8988T (cell line): Measurements from ENCODE around the gene RAD51B.
"Not testable (repeated sequence)": the region's sequence is repeated elsewhere in the genome, so short reads cannot be mapped to it uniquely, and the experiment has no call there.

Experiments used
- DNase-seq: peaks from one replicate; pipeline ENCODE4 v3.0.0; 2011

Gene RAD51B

DNA sequence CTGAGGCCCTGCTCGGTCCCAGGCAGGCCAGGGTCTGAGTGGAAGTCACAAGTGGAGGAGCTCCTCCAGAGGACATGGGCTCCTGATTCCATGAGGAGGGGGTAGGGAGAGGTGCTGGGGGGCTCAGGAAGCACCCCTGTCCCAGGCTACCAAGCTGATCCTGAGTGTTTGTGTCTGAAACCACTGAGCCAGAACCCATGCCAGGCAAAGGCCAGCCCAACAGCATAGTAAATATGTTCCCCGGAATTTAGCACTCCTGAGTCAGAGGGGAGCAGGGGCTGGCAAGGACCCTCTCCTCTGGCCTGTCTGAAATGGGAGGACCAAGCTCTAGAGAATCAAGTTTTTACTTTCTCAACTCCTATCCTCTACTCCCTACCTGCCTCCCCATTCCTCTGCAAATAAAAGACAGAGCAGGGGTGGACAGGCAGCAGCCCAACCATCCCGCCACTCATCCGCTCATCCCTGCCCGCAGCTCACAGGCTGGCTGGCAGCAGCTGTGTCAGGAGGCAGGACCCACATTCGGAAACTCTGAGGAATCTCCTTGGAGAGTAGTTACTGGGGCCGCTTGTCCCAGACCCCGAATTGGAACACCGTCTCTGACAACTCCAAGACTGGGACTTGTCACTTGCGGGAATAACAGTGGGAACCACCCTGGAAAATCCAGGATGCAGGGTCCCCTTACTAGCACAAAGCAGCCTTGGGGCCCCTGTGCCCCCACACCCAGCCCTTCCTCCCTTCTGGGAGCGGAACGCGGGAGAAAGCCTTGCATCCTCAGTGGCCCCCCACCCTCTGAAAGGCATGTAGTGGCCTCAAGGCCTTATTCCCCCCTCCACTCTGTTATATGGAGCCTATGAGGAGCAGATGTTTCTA lies 870.7 kb downstream of the RAD51B start:
- no peak for DNase-seq

DNA sequence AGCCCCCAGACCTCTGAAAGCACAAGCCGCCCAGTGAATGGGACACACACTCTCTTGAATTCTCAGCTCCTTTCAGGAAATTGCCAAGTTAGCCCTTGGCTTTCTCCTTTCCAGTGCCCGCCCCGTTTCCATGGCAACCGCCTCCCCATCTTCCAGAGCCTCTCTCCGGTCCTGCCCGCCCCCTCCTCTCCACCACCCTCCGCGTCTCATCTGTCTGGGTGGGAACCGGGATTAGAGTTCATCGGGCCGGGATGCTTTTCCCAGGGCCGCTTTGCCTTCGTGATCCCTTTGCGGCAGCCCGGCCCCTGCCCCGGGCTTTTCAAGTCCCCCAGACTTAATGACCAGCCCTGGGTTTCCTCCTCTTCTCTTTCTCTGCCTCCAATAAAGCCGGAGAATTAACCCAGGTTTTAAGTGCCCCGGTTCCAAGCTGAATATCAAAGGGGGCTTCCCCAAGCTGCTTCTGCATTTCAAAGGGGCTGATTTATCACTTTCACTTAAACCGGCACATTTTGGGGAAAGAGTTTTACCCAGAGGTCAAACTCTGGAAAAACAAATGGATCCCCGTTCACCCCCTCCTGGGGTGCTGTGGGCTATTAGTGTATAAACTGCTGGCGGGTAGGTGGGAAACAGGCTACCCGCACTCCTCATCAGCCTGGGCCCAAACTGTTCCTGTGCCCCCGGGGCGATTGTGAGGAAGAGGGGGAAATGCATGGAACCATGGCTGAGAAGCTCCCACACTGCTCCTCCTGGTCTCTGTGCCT lies 871.6 kb downstream of the RAD51B start:
- DNase-seq = no peak

DNA sequence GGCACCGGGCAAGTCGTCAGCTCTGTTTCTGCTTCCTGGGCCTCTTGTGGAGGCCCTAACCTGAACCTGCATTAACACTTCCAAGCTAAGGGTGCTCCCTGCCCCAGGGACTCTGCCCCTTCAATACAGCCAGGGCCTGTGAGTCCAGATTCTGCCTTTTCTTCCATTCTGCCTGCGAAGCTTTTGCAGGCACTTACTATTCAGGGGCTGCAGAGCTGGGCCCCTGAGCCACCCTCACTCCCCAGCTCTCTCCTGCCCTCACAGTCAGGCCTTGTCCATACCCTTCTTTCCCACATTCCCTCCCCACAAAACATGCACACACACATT lies 872.2 kb downstream of the RAD51B start:
- no peak for DNase-seq

DNA sequence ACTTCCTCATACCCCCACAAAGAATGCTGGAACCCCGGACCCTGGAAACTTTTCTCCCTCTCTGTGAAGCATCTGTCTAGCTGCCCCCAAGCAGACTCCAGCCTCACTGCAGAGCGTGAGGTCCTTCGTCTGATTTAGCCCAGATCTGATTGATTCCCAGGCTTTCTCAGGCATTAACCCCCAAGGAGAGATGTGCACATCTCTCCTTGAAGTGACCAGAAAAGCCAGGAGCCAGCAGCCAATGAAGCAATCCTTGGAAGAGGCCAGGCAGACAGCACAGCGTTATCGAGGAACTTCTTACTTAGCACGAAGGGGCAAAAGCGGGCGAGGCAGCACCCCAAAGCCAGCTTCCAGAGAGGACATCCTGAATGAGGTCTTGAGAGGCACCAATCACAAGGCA lies 872.6 kb downstream of the RAD51B start:
- no peak for DNase-seq

DNA sequence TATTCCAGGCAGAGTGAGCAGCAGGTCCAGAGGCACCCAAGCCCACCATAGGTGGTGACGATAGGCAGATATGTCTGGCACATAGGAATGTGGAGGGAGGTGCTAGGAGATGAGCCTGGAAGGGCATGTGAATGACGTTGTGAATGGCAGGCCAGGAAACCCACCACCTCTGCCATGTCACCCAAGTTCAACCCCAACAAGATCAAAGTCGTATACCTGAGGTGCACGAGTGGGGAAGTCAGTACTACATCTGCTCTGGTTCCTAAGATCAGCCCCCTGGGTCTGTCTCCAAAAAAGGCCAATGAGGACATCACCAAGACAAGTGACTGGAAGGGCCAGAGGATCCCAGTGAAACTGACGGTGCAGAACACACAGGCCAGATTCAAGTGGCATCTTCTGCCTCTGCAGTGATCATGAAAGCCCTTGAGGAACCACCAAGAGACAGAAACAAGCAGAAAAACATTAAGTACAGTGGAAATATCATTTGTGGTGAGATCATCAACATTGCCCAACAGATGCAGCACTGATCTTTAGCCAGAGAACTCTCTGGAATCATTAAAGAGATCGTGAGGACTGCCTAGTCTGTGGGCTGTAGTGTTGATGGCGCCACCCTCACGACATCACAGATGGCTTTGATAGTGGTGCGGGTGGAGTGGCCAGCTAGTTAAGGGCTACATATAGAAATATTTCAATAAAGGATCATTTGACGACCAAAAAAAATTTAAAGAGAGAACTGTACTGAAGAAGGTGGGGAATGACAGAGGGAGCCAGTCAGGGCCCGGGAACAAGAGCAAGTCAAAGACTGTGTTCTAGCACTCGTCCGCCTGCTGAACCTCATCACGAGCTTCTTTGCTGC lies 873.6 kb downstream of the RAD51B start:
- DNase-seq = no peak

DNA sequence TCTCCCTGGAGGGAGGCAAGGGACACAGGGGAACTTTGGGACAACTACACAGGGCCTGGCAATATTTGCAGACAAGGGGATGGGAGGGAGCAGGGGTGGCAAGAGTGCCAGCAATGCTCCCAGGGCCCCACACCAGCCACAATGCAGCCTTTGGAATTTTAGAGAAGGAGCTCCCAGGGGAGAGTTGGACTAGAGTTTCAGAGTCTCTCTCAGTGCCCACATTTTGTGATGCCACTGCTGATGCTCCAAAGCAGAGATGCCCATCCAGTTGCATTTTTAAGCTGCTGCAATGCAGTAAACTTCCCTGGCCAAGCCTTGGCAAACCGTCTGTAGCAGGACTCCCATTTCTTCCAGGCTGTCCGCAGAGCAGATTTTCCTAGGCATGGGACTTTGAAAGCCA lies 874.3 kb downstream of the RAD51B start:
- DNase-seq = no peak

DNA sequence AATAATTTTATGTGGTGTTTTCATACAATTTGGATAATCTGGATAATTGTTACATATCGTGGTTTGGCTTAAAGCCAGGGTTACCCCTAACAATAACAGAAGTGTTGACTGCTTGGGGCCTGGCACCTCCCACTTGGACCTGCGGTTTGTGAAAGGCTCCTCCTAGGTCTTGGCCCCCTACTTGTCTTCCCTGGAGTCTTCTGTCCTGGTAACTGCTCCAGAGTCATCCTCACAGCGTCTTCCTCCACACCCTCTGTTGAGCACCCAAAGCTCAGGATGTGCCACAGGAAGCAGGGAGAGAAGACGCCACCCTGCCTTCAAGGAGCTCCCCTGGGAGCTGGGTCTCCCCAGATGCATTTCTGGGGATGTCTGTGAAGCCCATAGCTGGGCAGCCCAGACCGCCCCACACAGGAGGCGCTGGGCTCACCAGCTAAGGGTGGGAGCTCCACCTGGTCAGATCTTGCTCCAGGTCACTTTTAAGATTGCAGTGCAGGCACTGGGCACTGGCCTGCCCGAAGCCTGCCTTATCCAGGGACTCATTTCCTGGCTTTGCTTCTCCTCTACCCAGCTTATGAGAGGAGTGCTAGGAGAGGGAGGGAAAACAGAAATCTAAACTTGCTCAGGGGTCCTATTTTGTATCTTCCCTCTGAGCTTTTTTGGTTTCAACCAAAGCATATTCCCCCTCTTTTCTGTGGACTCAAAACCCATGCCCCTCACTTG lies 875.1 kb downstream of the RAD51B start:
- DNase-seq = no peak

DNA sequence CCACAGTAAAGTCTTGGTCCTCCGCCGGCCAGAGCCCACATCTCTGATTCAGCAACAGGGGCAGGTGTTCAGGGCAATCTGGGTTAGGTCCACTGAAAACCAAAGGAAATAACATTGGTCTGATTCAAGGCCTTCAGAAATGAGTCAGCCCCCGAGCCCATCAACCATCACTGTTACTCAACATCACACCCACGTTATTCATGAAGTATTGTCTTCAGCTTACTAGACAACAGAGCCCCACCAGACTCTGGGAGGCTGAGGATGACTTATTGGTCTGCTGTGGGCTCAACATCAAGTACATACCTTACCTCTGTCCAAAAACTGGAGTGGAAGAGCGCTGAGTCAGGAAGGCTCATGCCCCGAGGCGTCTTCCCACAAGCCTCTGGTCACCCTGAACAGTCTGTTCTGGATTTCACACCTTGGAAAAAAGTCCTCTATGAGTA lies 875.8 kb downstream of the RAD51B start:
- DNase-seq = peak; percentile 85

DNA sequence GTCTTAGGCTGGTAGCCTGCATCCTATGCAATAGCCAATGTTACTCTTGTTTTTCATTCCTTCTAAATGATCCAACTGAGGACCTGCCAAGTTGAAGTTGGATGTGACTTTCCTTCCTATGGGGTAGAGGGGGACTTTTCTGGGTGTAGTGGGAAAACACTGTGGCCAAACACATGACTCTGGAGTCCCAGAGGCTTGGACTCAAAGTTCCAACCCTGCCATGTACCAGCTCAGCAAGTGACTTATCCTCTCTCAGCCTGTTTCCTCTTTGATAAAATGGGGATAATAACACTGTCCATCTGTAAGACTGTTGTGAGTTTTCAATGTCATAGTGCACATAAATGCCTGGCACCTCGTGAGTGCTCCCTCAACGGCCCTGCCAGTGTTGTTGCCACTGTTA lies 876.3 kb downstream of the RAD51B start:
- no peak for DNase-seq

DNA sequence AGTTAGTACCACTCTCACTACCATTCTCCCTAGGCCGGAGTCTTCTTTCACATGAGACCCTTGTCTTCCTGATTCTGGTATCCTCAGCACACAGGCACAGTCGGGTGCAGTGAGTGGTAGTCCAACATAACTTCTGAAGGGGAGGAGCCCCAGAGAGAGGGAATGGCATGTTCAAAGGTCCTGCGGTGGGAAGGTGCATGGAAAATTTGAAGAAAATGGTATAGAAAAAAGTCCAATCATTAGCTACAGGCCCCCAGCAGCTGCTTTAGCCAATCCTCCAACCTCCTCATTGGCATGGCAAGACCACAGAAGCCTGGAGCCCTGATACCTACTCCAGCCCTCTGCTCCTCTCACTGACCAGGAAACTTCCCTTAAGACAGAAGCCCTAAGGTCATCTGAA lies 876.7 kb downstream of the RAD51B start:
- no peak for DNase-seq

DNA sequence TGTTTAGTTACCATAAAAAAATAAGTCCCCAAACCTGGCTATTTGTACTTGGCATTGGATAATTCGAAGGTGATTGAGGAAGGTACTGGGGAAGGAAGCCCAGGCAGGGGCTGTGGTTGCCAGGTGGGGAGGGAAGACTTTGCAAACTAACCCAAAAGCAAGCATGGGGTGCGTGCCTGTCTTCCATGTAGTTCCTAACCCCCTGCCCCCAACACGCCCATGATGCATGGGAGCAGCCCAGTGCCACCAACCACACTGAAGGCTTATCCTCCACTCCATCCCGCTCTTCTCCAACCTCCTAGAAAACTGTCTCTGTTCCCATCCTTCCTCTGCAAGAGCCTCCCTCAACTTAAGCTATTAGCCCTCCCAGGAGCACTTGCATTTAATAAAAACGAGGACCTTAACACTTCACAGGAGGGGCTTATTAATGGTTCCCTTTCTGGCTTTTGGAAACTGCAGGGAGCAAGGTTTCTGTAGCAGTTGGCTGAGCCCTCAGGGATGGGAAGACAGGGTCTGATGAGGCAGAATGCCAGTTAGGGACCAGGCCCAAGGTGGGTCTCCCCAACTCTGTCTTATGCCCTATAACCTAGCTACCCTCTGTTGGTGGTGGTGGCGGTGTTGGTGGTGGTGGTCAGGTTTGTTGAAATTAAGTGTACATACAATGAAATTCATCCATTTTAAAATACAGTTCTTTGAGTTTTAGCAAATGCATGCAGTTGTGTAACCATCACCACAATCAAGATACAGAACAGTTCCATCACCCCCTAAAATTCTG lies 877.3 kb downstream of the RAD51B start:
- no peak for DNase-seq

DNA sequence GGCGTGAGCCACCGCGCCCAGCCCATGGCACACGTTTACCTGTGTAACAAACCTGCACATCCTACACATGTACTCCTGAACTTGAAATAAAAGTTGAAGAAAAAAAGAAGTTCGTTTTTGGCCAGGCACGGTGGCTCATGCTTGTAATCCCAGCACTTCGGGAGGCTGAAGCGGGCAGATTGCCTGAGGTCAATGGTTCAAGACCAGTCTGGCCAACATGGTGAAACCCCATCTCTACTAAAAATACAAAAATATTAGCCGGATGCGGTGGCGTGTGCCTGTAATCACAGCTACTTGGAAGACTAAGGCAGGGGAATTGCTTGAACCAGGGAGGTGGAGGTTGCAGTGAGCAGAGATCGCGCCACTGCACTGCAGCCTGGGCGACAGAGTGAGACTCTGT lies 879.2 kb downstream of the RAD51B start:
- not testable (repeated sequence) for DNase-seq

DNA sequence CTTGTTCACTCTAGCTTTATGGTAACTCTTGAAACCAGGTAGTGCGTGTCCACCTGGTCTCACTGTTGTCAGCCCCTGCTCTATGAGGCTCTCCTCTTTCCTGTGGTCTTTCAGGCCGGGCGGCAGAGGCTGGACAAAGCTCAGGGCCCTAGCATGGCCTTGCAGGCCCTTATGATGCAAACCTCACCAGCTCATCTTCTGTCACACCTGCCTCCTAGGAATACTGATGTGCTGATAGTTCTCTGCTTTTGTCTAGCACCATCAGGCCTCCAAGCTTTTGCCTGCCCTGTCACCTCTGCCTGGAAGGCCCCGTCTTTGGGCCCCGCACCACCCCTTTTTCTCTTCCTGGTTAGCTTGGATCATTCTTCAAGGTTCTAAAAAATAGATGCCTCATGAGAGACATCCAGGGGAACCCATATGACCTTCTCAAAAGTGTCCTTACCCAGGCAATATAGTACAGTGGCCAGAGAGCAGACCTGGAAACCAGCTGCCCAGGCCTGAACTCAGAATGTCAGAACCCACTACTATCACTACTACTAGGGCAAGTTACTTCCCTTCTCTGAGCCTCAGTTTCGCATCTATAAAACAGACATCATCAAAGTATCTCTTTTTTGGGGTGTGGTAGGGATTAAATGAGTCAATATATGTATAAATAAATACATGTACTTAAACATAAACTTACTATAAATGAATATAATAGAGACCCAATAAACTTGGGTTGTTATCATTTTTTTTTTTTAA lies 881.6 kb downstream of the RAD51B start:
- DNase-seq = no peak

DNA sequence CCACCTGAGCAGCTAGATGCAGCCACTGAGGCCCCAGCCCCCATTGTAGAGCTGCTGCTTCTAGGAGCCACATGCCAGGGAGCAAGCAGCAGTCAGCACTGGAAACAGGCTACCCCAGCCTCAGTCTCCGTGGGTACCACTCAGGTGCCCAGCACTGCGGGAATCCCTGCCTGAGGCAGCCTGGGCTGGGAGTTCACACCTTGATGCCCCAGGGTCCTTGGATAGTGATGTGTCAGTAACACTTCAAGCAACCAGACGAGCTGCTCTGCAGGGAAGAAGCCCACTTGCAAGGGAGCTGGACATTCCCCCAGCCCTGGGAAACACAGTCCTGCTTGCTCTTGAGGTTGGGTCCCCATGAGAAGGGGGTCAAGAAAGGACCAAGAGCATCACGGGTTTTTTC lies 882.6 kb downstream of the RAD51B start:
- DNase-seq = no peak

DNA sequence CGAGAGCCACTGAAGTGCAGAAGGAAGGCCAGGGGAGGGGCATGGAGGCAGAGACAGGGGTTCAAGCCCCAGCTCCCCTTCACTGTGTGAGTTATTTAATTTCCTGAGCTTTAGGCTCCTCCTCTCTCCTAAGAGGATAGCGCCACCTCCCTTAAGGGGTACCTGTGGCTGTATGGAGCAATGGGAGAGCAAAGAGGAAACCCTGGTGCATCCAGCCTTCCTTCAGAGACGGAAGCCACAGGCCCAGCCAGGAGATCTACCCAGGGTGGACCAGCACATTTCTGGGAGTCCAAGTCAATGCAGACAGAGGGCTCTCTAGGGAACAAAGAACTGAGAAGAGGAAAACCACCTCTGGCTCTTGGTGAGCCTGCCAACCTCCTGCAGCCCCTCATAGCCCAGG lies 883.0 kb downstream of the RAD51B start:
- DNase-seq = no peak

DNA sequence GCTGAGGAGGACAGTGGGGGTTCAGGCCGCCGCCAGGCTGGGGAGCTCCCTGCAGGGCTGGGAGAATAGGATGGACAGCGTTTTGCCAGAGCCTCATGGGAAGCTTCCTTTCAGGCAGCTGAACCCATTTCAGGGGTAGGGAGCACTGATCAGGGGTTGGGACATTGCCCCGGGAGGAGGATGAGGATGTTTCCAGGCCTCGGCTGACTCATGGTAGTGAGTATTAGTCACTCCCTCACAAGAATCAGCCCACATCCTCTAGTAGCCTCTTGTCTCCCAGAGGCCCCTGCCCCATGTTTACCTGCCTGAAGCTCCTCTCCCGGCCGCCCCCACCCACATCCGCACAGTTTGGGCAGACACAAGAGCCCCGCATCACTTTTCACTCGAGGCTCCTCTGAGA lies 883.5 kb downstream of the RAD51B start:
- DNase-seq = peak; percentile 70

DNA sequence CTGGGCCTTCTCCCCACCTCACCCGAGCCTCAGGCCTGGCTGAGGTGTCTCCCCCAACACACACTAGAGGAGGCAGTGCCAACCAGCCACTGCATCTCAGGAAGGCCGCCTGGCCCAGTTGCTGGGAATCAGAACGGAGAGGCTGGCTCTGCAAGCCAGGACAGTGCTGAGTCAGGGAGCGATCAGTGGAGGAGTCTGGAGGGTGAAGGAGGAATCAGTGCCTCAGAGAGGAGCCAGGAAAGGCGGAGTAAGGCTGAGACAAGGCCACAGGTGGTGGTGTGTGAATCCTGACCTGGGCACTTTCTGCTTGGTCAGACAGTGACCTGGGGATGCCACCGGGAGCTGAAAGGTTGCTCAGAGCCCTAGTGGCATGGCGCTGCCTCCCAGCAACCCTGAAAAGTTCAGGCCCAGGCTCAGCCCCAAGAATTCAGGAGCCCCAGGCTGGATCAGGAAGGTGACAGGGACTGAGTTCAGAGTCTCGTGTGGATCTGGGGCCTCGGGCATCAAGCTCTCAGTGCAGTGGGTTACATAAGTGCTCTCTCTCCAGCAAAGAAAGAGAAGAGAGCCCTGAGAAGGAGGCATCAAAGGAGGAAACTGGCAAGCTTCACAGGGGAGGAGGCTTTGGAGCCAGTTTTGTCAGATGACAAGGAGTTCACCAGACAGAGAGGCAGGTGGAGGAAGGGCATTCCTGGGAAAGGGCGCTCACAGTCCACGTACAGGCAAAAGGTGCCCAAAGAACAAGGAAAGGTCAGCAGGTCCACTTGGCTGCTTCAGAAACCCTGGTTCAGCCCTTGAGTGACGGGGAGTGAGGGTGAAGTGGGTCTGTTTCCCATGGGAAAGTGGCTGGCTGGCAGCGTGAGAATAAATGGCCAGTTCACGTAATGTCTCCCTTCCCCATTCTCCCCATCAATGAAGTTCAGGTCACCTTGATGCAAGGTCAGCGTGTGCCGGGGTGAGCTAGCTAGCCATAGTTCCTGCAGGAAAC lies 885.4 kb downstream of the RAD51B start:
- no peak for DNase-seq

DNA sequence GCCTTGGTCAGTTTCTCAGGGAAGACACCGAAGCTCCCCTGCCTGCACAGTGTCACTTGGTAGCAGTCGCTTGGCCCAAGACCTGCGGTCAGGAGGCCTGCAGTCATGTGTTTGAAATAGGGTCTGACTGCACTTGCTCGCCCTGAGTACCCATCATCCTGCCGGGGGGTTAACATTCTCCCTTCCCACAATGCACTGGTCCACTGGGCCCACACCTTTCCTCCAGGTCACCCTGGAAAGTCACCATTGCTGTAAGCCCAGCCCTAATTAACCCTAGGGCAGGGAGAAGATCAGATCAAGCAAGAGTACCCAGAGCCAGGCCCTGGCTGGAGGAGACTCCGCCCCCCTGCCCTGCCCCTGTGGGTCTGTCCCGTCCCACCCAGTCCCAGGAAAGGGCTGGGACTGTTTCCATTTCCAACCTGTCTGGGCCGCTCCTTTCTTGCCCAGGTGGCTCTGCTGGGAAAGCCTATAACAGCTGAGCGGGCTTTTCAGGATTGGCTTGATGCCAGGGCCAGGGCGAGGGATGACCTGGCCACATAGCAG lies 886.2 kb downstream of the RAD51B start:
- no peak for DNase-seq

DNA sequence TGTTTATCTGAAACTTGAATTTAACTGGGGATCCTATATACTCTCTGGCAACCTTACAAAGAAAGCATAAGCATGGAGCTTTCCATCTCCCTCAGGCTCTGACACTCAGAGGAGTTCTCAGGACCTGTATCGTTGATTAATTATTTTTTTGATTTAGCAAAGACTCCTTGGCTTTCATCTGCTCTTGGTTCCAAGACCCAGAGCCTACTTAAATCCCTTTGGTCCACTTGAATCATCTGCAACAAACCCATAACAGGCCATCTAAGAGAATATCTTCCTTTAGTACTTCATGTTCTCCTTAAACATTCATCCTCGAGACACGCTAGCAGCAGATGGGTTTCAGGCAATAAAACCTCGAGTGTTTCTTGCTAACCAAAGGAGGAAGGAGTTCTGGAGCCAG lies 887.9 kb downstream of the RAD51B start:
- DNase-seq = no peak

DNA sequence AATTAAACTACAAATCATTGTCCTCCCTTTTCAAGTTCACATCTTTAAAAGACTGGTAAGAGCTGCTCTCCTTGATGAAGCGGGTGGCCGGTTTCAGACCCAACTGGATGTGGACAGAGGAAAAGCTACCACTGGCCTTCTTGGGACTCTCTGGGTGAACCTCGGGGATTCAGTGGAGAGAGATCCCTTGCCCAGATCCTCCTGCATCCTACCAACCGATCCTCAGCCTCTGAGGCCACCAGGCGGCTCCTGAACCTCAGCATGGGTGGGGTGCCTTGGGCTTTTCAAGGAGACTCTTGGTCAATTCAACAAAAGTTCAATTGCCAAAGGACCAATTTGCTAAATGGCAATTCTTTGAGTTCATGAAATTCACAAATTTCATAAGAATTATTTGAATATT lies 888.8 kb downstream of the RAD51B start:
- no peak for DNase-seq
